Hematopoietic multipotent progenitor cell treated with erythropoietin and hydrocortisone succinate and interleukin-3 and kit ligand, for 4 days (in vitro differentiated cells): ENCODE measurements around the gene RBKS.

ENCODE experiments used
- DNase-seq: peaks from one replicate; pipeline ENCODE4 v3.0.0-alpha.2; 2015

RBKS gene

DNA sequence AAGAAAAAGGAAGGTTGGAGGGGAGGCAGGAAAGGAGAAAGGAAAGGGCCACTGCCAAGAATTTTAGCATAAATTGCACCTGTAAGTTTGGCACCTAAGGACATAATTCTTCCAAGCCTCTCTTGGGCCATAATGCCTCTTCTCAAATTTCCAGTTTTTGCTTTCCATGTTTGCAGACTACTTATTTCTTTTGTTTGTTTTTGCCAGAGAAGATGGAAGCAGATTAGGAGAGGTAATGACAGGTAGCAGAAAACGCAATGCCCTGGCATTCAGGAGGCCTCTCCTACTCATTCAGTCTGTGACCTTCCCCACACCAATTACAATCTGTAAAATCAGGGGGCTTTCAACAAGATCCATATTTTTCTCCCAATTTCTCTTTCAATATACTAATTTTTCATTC, 61.9 kb downstream of the RBKS start:
- no peak for DNase-seq

DNA sequence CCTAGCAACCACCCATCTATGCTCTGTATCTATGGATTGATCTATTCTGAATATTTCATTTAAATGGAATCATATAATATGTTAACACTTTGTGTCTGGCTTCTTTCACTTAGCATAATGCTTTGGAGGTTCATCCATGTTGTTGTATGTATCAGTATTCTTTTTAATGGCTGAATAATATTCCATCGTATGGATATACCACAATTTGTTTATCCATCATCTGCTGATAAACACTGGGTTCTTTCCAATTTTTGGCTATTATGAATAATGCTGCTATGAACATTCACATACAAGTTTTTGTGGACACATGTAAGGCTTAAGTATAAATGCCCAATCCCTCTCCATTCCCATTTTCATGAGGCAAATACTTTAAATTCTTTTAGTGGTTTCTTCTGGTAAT, 65.8 kb downstream of the RBKS start:
- DNase-seq, result no peak

DNA sequence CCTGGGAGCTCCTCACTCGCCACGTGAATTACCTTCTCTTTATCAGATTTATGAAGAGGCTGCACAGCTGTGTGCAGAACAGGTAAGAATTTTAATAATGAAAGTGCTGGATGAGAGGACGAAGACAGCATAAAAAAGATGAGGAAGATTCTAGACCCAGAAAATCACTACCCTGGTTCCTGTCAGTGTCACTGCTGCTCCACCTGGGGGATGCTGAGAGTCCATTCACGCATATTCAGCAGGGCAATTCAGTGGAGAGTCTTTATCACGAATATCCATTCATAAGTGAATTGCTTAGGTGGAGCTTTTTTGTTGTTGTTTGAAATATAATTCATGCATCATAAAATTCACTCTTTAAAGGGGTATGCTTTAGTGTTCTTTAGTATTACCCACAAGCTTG, 66.6 kb downstream of the RBKS start:
- no peak for DNase-seq

DNA sequence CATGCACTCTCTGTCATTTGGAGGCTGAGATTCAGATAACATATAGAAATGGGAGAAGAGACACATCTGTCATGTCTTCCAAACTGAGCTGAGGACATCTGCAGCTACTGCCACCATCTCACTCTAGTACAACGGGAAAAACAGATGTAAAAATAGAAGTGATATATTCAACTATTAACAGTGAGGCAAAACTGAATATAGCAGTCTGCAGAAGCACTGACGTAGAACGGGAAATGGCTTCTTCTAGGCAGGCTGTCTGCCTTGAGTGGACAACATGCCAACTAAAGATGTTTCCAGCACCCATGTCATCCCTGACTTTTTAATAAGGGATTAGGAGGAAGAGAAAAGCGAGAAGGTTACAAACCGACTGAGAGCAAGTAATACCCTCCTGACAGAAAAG, 67.1 kb downstream of the RBKS start:
- DNase-seq, result no peak

DNA sequence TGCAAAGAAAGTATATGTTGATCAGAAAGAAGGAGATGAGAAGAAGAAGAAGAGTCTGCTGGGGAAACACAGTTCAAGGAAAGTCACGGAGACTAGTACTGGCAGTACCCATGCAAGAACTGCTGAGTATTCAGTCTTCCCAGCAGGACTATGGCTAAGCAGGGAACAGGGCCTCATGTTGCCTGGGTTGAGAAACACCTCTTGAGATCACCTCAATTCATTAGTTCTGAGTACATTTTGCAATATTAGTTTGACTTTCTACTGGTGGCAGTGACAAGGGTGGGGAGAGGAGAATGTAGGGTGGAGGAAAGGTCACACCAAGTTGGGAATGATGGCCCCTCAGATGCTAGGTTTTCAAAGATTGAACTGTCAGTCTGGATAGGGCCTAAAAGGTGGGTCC, 68.1 kb downstream of the RBKS start:
- no peak for DNase-seq

DNA sequence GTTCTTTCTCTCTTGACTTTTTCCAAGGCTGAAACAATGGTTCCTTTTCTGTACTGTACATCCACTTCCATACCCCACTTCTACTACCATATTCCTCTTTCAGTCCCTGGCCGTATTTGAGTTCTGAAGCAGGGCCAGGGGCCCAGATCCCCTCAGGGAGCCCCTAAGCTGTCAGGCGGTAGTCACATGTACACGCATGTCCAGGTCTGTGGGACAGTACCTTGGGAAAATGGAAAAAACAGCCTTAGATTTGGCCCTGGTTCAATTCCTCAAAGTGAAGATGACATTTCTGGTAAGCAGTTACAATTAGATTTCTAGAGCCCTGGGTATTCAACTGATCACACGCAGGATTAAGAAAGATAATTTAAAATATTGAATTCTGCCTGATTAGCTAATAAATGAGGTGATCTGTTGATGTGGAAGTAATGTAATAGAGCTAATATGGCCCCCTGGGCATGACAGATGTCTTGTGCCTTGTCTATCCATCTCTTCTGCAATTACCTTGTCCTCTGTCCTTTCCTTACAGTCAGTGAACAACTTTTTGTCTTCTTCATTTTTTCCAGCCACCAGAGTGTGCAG, 74.2 kb downstream of the RBKS start:
- DNase-seq, result no peak

DNA sequence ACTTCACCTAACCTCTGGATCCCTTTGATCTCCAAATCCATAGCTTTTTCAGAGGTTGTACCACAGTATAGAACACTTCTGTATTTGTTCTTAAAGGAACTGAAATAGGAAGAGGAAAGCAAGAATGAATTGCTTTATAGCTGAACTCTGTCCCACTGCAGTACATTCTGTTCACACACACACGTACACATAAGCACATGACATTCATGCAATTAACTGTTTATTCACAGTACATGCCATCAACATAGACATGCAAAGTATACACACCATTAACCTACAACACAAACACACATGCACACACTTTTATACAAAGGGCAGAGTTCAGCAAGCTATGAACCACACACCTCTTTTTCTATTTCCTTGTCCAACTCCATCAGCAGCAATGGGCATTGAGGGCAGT, 75.4 kb downstream of the RBKS start:
- no peak for DNase-seq

DNA sequence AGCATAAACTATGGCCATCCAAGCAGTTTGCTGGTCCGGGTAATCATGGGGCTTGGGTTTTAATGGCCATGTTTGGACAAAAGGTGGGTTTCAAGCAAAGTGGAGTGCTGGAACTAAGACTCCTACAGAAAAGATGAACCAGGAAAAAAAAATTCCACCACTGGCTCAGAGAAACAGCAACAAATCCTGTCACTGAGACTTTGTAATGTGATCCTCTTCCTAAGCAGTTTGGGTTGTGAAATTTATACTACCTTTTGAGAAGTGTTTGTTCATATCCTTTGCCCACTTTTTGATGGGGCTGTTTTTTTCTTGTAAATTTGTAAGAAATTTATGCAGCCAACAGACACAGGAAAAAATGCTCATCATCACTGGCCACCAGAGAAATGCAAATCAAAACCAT, 78.4 kb downstream of the RBKS start:
- DNase-seq, result no peak

DNA sequence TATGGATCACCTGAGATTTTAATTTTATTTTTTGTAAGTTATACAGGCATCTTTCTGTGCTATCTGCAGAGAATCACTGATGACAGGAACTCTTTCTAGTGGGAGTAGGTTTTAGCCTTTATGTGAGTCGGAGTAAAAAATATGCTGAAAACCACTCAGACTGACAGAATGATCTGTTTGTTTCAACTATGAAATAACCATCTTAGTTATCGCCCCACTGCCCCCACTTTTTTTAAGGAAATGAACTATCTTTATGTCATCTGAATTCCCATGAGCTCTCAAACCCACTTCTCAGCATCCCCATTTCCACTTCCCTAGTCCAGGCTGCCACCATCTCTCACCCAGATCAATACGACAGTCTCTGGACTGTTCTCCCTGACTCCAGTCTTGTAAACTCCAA, 79.7 kb downstream of the RBKS start:
- DNase-seq, result no peak

DNA sequence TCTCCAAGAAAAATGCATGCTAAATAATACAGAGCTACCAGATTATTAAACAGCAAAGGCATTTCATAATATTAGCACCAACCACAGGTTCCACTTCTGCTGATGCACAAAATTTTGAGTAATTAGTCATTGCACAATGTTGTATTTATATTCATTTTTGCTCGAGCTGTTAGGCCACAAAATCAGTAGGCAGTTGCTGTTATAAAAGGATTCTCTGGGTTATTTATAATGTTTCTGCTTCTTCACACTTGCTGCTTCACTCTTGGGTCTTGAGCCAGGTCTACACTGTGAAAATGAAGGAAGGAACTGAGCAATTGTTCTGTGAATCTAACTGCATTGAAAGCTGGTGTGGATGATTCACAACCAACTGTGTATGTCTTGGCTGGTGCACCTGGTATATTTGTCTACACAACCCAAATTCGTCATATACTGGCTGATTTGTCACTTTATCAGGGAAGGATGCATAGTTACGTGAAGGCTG, 80.4 kb downstream of the RBKS start:
- peak; percentile 72 for DNase-seq

DNA sequence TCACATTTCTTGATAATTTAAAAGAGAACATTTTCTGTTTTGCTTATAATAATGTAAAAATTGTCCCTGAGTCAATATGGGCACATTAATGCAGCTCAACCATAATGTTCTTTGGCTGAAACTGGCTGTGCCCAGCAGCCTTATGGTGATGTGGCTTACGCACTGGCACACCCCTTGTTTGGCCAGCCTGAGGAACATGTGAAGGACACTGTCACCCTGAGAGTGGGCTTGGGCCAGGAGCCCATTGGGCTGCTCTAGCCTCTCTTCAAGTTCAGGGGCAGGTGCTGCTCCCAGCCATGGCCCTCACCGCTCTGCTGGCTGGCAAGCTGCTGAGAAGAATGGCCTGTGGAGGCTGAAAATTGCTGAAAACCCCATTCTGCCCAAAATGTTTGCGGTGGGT, 81.2 kb downstream of the RBKS start:
- DNase-seq, result no peak

DNA sequence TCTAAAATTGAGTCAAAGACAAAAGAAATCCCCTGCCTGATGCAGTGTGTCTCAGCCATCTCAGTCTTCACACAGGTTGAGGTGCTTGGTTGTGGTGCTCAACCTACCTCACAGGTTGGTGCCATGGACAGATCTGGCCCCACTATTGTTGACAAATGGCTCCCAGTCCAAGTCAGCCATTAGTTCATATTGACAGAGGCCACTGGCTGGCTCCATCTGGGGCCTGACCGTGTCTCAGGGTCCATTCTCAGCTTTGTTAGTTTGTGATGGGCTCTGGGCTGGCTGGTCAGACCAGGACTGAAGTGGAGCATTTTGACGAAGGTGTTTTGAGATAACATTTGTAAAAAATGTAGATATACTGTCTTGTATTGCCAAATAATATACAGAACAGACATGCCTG, 81.8 kb downstream of the RBKS start:
- no peak for DNase-seq

DNA sequence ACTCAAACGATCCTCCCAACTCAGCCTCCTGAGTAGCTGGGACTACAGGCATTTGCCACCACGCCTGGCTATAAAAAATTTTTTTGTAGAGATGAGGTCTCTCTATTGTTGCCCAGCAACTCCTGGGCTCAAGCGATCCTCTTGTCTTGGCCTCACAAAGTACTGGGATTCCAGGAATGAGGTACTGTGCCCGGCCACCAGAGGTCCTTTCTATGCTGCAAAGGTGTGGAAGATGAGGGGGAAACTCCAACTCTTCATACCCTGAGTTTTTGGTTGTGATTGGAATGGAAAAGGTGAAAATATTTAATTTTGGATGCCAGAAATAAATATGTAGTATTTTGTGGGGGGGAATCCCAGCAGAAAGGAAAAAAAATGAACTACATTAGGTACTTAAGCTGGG, 82.7 kb downstream of the RBKS start:
- peak; percentile 40 for DNase-seq

DNA sequence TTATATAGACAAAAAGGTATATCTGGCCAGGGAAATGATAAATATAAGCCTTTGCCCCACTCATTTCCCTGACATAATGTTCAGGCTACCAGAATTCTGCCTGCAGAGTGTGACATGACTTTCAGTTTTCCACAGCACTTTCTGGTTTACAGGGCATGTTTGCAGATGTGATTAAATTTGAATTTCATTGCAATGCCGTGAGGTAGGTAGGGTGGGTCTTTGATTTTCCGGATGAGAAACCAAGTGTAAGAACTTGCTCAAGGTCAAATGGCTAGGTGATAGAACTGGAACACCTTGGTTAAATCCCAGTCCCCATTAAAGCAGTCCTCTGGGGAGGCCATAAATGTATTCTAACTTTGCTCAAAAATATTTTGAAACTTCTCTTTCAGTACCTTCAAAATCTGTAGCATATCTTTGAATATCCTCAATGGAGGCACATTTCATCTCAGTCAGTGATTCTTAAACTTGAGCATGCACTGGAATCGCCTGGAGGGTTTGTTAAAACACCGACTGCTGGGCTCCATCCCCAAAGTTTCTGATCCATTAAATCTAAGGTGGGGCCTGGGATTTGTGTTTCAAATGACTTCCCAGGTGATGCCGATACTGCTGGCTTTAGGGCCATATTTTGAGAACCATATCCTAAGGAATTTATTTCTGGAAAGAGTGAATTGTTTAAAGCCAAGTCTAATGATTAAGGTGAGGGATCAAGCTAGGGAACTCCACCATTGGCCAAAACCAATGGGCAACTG, 83.7 kb downstream of the RBKS start:
- no peak for DNase-seq

DNA sequence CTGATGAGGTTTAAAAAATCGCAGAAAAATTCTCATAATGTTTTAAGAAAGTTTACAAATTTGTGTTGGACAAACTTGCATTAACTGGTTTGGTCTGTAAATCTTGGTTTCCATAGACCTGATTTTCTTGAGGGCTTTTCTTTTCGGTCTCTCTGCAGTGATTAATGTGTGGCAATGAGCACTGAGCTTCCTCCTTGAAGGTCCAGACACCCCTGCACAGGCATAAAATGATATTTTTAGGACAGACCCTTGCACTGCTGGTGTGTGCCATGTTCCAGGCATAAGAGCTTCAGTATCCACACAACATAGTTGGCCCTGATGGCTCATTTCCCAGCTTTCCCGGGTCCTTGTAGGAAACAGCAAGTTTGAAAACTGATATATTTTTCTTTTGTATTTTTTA, 85.0 kb downstream of the RBKS start:
- peak; percentile 29 for DNase-seq

DNA sequence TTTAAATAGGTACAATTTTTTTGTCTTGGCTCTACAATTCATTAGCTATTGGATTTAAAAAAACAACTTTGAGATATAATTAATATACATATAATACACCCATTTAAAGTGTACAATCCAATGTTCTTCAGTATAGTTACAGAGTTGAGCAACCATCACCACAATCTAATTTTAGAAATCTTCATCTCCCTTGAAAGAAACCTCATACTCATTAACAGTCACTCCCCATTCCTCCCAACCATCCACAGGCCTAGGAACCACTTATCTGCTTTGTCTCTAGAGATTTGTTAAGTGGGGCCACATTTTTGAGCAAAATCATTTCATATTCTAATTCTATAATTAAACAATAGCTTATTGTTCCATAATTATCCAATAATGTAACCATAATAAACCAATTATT, 86.0 kb downstream of the RBKS start:
- DNase-seq, result peak; percentile 66

DNA sequence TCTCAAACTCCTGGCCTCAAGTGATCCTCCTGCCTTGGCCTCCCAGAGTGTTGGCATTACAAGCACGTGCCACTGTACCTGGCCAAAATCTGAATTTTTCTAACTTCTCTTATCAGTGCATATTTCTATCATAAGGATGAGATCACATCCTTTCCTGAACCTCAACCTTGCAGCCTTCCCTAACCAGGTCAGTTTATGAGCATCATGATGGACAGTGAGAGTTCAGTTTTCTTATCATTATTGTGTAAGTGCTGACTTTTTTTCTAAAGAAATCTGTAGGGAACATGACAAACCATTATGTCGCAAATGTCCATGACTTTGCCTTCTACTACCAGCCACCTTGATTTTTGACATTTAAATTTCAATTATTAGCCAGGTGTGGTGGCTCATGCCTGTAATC, 87.1 kb downstream of the RBKS start:
- DNase-seq, result peak; percentile 35

DNA sequence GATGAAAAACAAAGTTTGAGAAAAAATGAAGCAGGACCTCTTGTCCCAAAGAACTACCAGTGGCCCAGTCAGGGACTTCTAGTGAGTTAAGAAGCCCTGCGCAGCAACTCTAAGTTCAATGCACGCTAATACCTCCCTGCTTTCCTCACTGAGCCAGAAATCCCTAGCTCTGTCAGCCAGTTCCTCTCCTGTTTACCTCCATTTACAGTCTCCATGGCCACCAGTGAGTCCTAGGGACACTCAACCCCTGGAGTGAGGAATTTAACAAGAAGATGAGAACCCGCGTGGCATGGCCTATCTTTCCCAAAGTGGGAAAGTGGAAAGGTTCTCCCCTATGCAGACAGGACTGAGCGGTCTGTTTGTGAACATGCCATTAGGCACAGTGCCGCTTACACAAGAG, 87.6 kb downstream of the RBKS start:
- no peak for DNase-seq

DNA sequence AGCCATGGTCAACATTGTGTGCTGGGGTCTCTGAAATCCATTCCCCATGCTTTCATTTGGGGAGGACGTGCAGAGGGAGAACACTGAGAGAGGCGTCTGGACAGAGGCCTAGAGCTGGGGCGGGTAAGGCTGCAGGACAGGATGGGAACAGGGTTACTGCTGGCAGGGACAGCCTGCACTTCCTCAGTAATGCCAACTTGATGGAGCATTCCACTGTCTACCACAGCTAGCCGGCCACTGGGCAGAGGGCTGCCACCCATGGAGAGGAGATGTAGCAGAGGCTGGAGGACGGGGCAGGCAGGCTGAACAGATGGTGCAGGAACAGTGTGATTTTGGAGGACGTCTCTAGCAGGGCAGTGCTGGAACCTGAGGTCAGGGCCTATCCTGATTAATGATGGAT, 89.3 kb downstream of the RBKS start:
- DNase-seq, result no peak

DNA sequence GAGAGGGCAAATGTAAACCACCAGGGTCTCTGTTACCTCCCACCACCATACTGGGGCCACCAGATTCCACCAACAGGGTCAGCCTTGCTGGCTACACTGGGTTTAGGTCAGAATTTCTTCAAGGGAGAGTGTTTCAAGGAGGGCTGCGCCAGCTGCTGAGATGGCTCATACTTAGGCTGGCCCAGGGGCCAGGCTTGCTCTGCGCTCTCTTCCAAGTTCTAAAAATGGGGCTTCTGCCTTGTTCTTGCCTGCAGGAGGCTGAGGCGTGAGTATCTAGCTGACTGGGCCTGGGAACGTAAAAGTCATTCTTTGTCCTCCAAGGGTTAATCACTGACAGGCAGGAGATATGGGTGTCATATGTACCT, 90.6 kb downstream of the RBKS start:
- DNase-seq, result no peak

DNA sequence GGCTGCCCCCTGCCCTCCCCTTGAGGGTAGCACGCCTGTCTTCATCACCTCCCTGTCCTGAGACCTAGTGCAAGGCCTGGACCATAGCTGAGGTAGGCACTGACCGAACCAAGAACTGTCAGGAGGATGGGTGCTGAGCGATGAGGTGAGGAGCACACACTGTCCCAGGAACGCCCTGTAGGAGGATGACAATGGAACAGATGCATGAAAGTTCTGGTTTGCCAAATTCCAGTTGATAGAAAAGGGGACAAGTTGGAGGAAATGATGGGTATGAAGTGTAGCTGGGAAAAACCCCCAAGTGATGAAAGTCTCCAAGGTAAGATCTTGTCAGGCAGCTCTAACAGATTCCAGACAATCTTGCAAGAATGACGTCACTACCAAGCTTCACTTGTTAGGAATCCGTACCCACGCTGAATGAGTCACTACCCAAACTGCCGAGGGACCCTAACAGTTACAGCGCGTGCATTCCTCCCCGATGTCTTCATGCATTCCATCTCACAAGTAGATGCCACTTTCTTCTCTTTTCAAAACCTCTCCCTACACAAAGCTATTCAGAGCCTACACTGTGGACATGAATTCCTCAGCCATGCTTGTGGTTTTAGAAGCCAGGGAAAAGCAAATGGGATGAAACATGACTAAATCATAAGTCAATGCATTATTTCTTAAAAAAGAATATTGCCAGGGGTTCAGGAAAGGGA, 91.1 kb downstream of the RBKS start:
- no peak for DNase-seq

DNA sequence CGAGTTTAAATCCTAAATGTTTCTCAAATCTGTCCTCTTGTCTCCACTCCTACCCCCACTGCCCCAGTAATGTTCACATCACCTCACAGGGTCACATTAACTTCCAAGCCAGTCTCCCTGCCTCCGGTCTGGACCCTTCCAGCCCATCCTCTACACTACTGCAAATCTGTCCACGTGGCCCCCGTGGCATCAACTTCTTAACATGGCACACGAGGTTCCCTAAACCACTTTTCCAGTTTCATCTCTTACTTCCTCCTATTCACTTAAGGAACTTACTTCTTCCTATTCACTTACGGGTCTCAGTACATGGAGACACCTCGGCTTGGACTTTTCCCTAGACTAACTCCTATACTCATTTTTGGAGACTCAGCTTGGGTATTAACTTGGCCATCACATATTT, 91.7 kb downstream of the RBKS start:
- no peak for DNase-seq

DNA sequence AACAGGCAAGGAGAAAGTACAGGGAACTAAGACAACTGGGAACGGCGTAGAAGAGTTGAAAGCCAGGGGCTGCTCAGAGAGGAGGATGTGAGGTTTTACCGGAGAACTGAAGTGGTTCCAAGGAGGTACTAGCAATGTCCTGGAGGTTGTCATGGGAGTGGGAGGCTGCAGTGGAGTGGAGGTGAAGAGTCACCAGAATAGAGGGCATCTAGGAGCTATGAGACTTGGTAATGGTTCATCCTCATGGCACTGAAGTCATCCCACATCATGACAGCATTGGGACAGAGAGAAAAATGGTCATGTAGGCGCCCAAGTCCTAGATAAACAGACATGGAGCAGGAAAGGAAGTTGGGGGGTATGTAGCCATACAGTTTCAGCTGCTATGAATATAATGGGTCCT, 92.3 kb downstream of the RBKS start:
- no peak for DNase-seq
